Measurements from ENCODE around the gene HMGN4.

Gene HMGN4

GRCh38 chr6:26553264-26553634 lies 15.1 kb downstream of the HMGN4 start:
- H3K4me1 ChIP-seq (ENCODE audit: low read length), result 0 out of 2 replicates have a peak, but pooled peaks cover 8% of the 10 kb centered on the region
- no peaks in the 10 kb centered on the region for H3K27me3 ChIP-seq (replicated peaks; ENCODE audit: insufficient read depth, low read length)
- TF ChIP-seq EZH2 (optimal IDR thresholded peaks at IDR 0.05; ENCODE audit: low read depth, low read length), result no peak
- TF ChIP-seq EZH2phosphoT487 (IDR thresholded peaks at IDR 0.05; ENCODE audit: low read length), result no peak
- TF ChIP-seq, protein P1, sequence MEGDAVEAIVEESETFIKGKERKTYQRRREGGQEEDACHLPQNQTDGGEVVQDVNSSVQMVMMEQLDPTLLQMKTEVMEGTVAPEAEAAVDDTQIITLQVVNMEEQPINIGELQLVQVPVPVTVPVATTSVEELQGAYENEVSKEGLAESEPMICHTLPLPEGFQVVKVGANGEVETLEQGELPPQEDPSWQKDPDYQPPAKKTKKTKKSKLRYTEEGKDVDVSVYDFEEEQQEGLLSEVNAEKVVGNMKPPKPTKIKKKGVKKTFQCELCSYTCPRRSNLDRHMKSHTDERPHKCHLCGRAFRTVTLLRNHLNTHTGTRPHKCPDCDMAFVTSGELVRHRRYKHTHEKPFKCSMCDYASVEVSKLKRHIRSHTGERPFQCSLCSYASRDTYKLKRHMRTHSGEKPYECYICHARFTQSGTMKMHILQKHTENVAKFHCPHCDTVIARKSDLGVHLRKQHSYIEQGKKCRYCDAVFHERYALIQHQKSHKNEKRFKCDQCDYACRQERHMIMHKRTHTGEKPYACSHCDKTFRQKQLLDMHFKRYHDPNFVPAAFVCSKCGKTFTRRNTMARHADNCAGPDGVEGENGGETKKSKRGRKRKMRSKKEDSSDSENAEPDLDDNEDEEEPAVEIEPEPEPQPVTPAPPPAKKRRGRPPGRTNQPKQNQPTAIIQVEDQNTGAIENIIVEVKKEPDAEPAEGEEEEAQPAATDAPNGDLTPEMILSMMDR (IDR thresholded peaks at IDR 0.05; ENCODE audit: low read length), result no peak
- no peaks in the 10 kb centered on the region for H3K9me3 ChIP-seq (replicated peaks; ENCODE audit: insufficient read depth, low read length)
- H3K4me2 ChIP-seq (ENCODE audit: low read depth, low read length), result peak overlapping the region; percentile 87
- peak overlapping the region; percentile 62 for H2AFZ ChIP-seq (ENCODE audit: low read length)
- no peaks in the 10 kb centered on the region for H3K9me2 ChIP-seq (replicated peaks; ENCODE audit: insufficient read depth, low read length)
- peaks cover 33% of the 10 kb centered on the region for H3F3A ChIP-seq (ENCODE audit: insufficient read depth, low read length)
- DNase-seq, result peak; percentile 73
- H3K36me3 ChIP-seq (replicated peaks; ENCODE audit: insufficient read depth, low read length), result no peaks in the 10 kb centered on the region
- peak overlapping the region; percentile 79; the same call in 1 of the 2 replicates for H3K9ac ChIP-seq (ENCODE audit: low read length)
- H3K79me2 ChIP-seq (ENCODE audit: low read length), result no peaks in the 10 kb centered on the region
- peak overlapping the region; percentile 85 for H3K4me3 ChIP-seq (ENCODE audit: low read length)
- H4K20me1 ChIP-seq (ENCODE audit: insufficient read depth, low read length), result no peaks in the 10 kb centered on the region
- peak overlapping the region; percentile 90 for H3K27ac ChIP-seq (ENCODE audit: low read length)

DNA sequence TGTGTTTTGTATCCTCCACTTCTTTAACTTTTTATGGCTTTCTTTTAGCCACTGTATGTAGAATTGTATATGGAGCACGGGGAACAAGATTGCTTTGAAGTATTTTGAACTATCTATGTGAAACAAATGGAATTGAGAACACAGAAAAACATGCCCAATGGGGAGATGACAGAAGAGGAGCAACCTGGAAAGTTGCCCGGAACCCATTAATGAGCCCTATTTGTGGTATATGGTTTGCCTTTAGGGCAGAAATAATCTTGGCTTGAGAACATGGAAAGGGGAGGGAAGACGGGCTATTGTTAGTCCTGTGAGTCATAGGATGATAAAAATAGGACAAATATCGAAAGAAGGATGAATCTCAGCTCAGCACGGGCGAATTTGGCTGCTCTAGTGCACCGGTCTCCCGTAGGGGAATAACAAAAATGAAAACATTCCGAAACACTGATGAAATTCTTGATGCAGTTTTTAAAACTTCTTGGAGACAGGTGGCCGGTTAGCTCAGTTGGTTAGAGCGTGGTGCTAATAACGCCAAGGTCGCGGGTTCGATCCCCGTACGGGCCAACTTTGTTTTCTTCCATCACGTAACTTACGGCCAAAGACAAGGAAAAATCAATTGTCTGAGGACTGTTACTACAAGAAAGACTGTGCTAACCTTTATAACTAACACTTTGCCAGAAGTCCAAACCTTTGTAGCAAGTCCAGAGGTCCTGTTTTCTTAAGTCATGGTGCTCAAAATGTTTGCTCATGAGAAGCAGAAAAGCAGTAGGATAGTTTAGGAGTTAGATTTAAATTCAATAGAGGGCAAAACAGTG lies 15.7 kb downstream of the HMGN4 start:
- Histone ChIP-seq H3K4me3 (ENCODE audit: low read length) (peak overlapping the region; percentile 85), H3K9ac (ENCODE audit: low read length) (peak overlapping the region; percentile 79), H3K27me3 (replicated peaks; ENCODE audit: insufficient read depth, low read length) (no peaks in the 10 kb centered on the region), H3K36me3 (replicated peaks; ENCODE audit: insufficient read depth, low read length) (no peaks in the 10 kb centered on the region), H3K79me2 (ENCODE audit: low read length) (no peaks in the 10 kb centered on the region), H4K20me1 (ENCODE audit: insufficient read depth, low read length) (no peaks in the 10 kb centered on the region), H3K4me1 (ENCODE audit: low read length) (0 out of 2 replicates have a peak, but pooled peaks cover 8% of the 10 kb centered on the region), H3K9me3 (replicated peaks; ENCODE audit: insufficient read depth, low read length) (no peaks in the 10 kb centered on the region), H3F3A (ENCODE audit: insufficient read depth, low read length) (peaks cover 33% of the 10 kb centered on the region), H3K9me2 (replicated peaks; ENCODE audit: insufficient read depth, low read length) (no peaks in the 10 kb centered on the region), H3K4me2 (ENCODE audit: low read depth, low read length) (peak overlapping the region; percentile 87), H2AFZ (ENCODE audit: low read length) (peak overlapping the region; percentile 56; the same call in 1 of the 2 replicates), H3K27ac (ENCODE audit: low read length) (peak overlapping the region; percentile 90)
- TF ChIP-seq EZH2 (optimal IDR thresholded peaks at IDR 0.05; ENCODE audit: low read depth, low read length), result no peak
- DNase-seq, result peak; percentile 85

GRCh38 chr6:26554447-26554696 lies 16.2 kb downstream of the HMGN4 start:
- Histone ChIP-seq H3K9me2 (replicated peaks; ENCODE audit: insufficient read depth, low read length) (no peaks in the 10 kb centered on the region), H3K79me2 (ENCODE audit: low read length) (no peaks in the 10 kb centered on the region), H3K27ac (ENCODE audit: low read length) (peak overlapping the region; percentile 90), H3K27me3 (replicated peaks; ENCODE audit: insufficient read depth, low read length) (no peaks in the 10 kb centered on the region), H4K20me1 (ENCODE audit: insufficient read depth, low read length) (no peaks in the 10 kb centered on the region), H3K36me3 (replicated peaks; ENCODE audit: insufficient read depth, low read length) (no peaks in the 10 kb centered on the region), H3K4me1 (ENCODE audit: low read length) (0 out of 2 replicates have a peak, but pooled peaks cover 8% of the 10 kb centered on the region), H3K4me2 (ENCODE audit: low read depth, low read length) (peak overlapping the region; percentile 87), H2AFZ (ENCODE audit: low read length) (peak overlapping the region; percentile 56), H3K4me3 (ENCODE audit: low read length) (peak overlapping the region; percentile 85), H3K9ac (ENCODE audit: low read length) (peak overlapping the region; percentile 79), H3K9me3 (replicated peaks; ENCODE audit: insufficient read depth, low read length) (no peaks in the 10 kb centered on the region), H3F3A (ENCODE audit: insufficient read depth, low read length) (peaks cover 33% of the 10 kb centered on the region)
- TF ChIP-seq, protein P1 (IDR thresholded peaks at IDR 0.05; ENCODE audit: low read length), result no peak
- DNase-seq, result no peak
